HL-60 (cell line): ENCODE data around the gene KCNT2.

Experiments used
- DNase-seq, 2 experiments: peaks; one replicate each; pipeline ENCODE4 v3.0.0-alpha.2; 2010 to 2020; ENCODE audit warnings: low read depth in 1 of 2, low spot score in 1 of 2
- H3K27ac ChIP-seq: fragments of 250-450 bp; sonication (Bioruptor Pico); replicated peaks from 2 replicates; pipeline ENCODE4 v1.5.1; 2020; ENCODE audit warnings: mild to moderate bottlenecking, moderate library complexity
- H3K27me3 ChIP-seq: fragments of 250-450 bp; sonication (Bioruptor Pico); 2 replicates; pipeline ENCODE4 v1.5.1; 2021; ENCODE audit warnings: mild to moderate bottlenecking, moderate library complexity; ENCODE audit not compliant: insufficient read depth, poor library complexity, severe bottlenecking
- H3K4me3 ChIP-seq: replicated peaks from 2 replicates; pipeline ENCODE4 v1.5.1; 2011; ENCODE audit warnings: mild to moderate bottlenecking, control low read depth, low read length; ENCODE audit not compliant: insufficient read depth
- GABPA ChIP-seq: IDR thresholded peaks from 2 replicates; pipeline ENCODE4 v1.6.1; 2012; ENCODE audit warnings: low read depth
- POLR2AphosphoS5 ChIP-seq: IDR thresholded peaks from 2 replicates; pipeline ENCODE4 v1.6.1; 2012; ENCODE audit warnings: low read depth
- SPI1 ChIP-seq: IDR thresholded peaks from 2 replicates; pipeline ENCODE4 v1.6.1; 2012; ENCODE audit warnings: low read depth, mild to moderate bottlenecking, borderline replicate concordance
- TF ChIP-seq, protein P1 (sequence below): IDR thresholded peaks from one replicate; pipeline ENCODE4 v1.5.1; 2011; ENCODE audit warnings: low read length, control low read depth, inconsistent platforms; ENCODE audit not compliant: insufficient read depth
- TF ChIP-seq, protein P2 (sequence below): IDR thresholded peaks from 2 replicates; pipeline ENCODE4 v1.6.1; 2012; ENCODE audit warnings: low read depth; ENCODE audit not compliant: insufficient replicate concordance

KCNT2 gene

DNA sequence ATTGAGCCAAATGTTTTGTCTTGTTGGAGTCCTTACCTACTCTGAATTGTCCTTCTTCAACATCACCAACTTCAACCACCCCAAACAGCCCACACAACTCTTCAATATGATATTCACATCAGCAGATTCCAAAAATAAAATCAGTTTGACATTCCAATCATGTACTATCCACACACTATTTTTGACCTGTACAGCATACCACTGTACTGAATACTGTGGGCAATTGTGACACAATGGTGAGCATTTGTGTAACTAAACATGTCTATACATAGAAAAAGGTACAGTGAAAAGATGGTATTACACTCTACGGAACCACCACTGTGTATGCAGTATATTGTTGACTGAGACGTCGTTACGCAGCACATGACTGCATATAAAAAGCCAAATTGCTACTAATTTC lies 223.1 kb downstream of the KCNT2 start:
- TF ChIP-seq, protein P1, sequence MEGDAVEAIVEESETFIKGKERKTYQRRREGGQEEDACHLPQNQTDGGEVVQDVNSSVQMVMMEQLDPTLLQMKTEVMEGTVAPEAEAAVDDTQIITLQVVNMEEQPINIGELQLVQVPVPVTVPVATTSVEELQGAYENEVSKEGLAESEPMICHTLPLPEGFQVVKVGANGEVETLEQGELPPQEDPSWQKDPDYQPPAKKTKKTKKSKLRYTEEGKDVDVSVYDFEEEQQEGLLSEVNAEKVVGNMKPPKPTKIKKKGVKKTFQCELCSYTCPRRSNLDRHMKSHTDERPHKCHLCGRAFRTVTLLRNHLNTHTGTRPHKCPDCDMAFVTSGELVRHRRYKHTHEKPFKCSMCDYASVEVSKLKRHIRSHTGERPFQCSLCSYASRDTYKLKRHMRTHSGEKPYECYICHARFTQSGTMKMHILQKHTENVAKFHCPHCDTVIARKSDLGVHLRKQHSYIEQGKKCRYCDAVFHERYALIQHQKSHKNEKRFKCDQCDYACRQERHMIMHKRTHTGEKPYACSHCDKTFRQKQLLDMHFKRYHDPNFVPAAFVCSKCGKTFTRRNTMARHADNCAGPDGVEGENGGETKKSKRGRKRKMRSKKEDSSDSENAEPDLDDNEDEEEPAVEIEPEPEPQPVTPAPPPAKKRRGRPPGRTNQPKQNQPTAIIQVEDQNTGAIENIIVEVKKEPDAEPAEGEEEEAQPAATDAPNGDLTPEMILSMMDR: no peak
- TF ChIP-seq POLR2AphosphoS5: no peak
- no peak for TF ChIP-seq GABPA
- TF ChIP-seq SPI1: no peak
- no peak for DNase-seq
- Histone ChIP-seq H3K27me3 (no peaks in the 10 kb centered on the region), H3K27ac (no peak overlapping the region), H3K4me3 (no peak overlapping the region)

DNA sequence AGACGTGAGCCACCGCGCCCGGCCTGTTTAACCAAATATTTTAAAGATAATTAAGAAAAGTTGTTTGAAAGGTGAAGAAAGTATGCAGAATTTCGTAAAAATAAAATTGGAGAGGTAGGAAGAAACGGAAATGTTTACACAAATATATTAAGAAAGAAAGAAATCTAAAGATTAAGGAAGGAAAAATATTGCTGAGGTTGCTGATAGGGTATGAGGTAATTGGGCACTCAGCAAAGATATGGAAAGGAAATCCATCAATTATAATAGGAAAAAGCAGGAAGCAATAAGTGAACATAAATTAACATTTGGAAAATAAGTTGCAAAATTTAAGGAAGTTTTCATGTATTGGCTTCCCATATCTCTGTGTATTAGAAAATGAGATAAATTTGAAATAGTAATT lies 225.9 kb downstream of the KCNT2 start:
- TF ChIP-seq GABPA: no peak
- TF ChIP-seq, protein P2, sequence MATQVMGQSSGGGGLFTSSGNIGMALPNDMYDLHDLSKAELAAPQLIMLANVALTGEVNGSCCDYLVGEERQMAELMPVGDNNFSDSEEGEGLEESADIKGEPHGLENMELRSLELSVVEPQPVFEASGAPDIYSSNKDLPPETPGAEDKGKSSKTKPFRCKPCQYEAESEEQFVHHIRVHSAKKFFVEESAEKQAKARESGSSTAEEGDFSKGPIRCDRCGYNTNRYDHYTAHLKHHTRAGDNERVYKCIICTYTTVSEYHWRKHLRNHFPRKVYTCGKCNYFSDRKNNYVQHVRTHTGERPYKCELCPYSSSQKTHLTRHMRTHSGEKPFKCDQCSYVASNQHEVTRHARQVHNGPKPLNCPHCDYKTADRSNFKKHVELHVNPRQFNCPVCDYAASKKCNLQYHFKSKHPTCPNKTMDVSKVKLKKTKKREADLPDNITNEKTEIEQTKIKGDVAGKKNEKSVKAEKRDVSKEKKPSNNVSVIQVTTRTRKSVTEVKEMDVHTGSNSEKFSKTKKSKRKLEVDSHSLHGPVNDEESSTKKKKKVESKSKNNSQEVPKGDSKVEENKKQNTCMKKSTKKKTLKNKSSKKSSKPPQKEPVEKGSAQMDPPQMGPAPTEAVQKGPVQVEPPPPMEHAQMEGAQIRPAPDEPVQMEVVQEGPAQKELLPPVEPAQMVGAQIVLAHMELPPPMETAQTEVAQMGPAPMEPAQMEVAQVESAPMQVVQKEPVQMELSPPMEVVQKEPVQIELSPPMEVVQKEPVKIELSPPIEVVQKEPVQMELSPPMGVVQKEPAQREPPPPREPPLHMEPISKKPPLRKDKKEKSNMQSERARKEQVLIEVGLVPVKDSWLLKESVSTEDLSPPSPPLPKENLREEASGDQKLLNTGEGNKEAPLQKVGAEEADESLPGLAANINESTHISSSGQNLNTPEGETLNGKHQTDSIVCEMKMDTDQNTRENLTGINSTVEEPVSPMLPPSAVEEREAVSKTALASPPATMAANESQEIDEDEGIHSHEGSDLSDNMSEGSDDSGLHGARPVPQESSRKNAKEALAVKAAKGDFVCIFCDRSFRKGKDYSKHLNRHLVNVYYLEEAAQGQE: no peak
- TF ChIP-seq SPI1: no peak
- no peak for TF ChIP-seq POLR2AphosphoS5
- no peak overlapping the region for H3K27ac ChIP-seq
- no peaks in the 10 kb centered on the region for H3K27me3 ChIP-seq
- no peak for DNase-seq
- H3K4me3 ChIP-seq: no peak overlapping the region

DNA sequence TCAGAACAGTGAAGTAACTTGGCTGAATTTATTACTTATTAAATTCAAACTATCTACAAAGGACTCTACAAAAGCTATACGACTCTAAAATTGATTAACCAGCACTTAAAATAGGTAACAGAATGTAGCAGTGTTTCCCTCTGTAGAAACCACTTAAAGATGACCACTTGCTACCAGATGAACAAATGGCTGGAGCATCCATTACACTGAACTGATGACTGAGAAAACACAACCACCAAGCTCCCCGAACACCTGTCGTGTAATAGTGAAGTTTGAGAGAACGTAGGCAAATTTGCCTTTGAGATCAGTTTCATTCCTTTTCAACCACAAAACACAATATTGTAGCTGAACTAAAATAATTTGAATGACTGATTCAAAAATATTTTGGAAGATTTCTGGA lies 226.7 kb downstream of the KCNT2 start:
- TF ChIP-seq, protein P2: no peak
- TF ChIP-seq SPI1 (no peak), POLR2AphosphoS5 (no peak), GABPA (no peak)
- TF ChIP-seq, protein P1: no peak
- no peak for DNase-seq
- no peaks in the 10 kb centered on the region for H3K27me3 ChIP-seq
- H3K27ac ChIP-seq: no peak overlapping the region
- no peak overlapping the region for H3K4me3 ChIP-seq

DNA sequence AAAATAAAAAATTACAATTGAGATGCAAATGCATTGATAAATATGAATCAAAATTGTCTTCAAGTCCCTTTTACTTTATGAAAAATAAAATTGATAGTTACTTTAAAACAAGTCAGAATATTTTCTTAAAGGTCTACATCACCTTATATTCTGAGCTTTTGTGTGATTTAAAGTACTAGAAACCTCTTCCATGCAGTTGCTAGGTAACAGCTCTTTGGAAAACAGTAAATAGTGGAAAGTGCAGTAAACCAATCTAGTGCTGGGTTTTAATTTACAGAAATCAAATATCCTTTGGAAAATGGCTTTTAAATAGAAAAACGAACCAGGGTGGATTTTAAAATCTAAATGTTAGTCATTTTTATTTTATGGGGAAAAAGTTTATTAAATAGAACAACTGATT lies 227.9 kb downstream of the KCNT2 start:
- no peak for TF ChIP-seq POLR2AphosphoS5
- TF ChIP-seq, protein P2: no peak
- no peak for TF ChIP-seq SPI1
- TF ChIP-seq, protein P1: no peak
- no peak for TF ChIP-seq GABPA
- DNase-seq: no peak
- Histone ChIP-seq H3K27me3 (no peaks in the 10 kb centered on the region), H3K4me3 (no peak overlapping the region), H3K27ac (no peak overlapping the region)
